AG08395 (cell line): ENCODE results near the gene GPM6B.
A peak's percentile ranks its signal among the peaks of the same experiment; 100 is the strongest.
"Not testable (repeated sequence)": the region's sequence is repeated elsewhere in the genome, so short reads cannot be mapped to it uniquely, and the experiment has no call there.

Experiments used
- DNase-seq: peaks from one replicate; pipeline ENCODE4 v3.0.0; 2012; ENCODE audit warnings: mixed read lengths, low spot score

The GPM6B gene

DNA sequence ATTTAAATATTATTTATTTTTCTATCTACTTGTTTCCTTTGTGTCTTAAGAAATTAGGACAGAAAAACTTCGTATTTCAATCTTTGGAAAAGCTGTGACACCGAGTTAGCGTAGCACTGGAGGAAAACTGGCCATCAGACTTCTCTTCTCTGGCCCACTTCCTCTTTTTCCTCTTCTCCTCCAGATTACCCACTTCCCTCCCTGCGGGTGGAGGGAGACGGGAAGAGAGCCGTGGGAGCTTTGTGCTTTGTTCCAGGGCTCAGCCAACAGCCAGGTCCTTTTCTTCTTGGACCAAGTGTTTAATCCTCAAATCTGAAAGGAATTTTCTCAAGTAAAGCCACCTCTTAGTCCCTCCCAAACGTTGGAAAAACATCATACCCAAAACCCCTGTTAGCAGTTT lies 52.6 kb downstream of the GPM6B start:
- no peak for DNase-seq

DNA sequence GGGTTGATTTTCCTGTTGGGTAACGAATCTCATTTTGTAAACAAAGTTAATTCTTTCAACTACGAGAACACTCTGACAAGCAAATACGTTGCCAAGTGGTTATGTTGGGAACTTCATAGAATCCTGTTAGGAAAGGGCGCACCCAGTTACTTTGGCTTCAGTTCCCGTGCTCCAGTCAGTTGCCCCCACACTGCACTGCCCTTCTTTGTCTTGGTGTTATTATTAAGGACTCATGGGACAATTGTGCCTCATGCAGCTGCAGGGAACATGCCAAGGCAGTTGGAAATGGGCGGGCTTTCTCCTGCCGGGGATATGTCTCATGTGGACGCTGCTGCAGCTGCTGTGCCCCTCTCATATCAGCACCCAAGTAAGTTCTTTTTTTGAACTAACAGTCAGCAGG lies 53.4 kb downstream of the GPM6B start:
- DNase-seq = no peak

DNA sequence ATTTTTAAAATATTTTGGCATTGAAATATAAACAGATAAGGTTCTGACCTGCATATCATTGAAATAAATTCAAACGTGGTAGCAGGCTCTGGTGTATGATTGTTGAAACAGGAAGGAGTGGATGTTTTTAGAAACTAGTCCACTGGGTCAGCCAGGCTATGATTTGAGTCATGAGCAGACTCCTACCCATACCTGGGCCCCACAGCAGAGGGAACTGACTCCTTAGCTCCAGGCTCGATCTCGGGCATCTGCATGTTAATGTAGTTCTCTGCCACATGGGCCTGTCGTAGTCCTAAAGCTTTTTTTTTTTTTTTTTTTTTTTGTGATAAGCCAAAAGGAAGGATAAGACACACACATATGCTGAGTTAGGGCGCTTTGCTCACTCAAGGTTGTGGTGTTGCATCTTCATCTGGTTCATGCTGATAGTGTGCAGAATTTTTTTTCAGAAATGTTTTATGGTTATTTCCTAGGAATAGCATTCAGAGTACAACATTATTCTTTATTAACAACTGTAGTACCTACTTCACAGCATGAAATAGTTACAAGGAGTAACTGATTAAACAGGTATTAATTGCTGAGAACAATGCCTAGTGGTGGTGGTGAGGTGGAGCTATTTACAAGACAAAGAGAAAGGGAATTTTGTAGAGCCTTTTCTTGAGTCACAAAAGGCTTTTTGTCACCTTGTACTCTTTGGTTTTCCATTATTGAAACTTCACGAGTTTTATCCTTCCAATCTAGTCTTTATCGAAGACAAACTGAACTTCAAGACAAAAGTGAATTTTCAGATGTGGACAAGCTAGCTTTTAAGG lies 55.1 kb downstream of the GPM6B start:
- no peak for DNase-seq

DNA sequence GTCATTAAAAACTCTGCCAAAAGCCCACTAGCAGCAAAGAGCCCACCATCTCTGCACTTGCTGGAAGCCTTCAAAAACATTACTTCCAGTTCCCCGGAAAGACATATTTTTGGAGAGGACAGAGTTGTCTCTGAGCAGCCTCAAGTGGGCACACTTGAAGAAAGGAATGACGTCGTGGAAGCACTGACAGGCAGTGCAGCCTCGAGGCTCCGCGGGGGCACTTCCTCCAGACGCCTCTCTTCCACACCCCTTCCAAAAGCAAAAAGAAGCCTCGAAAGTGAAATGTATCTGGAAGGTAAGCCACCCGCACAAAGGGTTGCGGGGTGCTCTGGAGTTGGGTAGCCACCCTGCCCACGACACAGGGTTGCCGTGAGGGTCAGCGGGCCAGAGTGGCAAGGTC lies 56.5 kb downstream of the GPM6B start:
- no peak for DNase-seq

DNA sequence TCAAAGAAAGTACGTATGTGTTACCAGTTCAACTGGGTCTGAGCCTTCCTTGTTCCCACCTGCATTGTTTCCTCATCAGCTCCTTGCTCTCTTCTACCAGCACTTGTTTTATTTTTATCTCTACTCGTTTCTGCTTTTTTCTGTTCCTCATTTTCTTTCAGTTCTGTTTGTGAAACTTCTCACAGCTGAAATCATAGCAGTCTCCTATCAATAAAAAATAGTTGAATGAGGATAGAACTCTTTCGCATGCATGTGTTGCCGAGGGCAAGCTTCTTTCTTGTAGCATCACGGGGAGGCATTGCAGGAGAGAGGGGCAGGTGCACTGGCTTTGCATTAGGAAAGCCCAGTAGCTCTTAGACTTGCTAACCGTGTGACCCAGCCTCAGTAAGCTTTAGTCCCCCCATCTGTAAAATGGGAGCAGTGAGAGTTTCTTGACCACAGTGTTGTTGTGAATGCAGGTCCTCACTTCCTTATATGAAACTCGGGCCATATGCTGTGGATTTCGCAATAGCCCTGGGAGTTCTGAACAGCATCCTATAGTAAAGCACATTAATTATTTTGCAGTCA lies 57.7 kb downstream of the GPM6B start:
- DNase-seq = no peak

DNA sequence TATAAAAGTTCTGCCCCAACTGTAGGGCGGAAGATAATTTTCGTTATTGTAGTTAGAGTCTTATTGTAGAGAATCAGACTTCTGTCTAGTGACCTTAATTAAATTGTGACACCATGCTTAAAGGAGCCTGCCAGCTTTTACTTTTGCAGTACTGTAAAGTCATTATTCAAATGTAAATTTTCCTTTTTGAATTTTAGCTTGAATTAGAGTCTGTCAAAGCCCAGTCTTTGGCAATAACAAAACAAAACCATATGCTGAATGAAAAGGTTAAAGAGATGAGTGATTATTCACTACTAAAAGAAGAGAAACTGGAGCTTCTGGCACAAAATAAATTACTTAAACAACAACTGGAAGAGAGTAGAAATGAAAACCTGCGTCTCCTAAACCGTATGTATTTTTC lies 60.5 kb downstream of the GPM6B start:
- no peak for DNase-seq

DNA sequence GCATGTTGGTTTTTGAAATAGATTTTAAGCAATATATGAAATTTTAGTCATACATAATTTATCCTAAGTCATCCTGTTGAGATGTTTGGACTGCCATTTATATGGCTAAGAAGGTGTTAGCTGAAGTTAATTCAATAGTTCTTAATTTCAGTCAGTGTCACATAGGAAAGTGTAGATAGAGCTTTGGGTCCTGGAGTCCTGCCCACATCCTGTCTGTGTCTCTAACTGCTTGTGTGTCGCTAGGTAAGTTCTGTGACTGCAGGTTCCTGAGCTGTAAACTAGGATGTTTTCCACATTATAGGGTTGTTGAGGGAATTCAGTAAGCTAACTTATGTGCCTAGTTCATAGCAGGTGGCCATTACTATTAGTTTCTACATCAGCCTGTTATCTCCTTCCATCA lies 61.6 kb downstream of the GPM6B start:
- no peak for DNase-seq

DNA sequence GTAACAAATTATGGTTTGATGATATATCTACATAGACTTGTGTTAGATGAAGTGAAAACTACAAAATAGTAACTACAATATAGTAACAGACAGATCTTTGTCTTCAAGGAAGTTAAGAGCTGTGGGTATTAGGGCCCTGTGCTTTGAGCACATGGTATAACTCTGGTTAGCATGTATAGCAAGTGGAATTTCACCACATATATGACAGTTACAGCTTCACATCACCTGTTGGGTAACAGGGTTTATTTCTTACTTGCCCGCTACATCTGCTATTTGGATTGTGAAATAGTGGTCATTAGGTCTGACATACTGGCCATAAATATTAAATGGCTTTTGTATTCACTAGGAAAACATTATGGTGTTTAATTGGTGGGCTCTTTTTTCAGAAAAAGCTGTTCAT lies 62.1 kb downstream of the GPM6B start:
- DNase-seq = no peak

DNA sequence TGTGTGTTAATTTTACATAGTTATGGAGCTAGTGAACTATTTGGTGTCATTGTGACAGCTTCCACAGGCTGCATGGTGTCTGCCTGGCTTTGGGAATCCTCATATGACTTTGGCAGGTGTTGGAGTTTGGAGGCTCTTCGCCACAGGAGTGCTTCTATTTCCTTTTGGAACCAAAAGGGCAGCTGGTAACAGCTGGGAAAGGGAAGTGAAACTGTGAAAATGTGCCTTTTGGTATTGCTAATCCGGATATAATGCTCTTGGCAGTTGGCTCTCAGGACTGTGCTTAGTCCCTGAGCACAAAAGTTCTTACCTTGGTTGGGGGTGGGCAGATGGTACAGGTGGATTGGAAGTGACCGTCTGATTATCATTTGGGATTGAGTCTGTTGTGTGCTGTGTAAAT lies 64.2 kb downstream of the GPM6B start:
- no peak for DNase-seq

DNA sequence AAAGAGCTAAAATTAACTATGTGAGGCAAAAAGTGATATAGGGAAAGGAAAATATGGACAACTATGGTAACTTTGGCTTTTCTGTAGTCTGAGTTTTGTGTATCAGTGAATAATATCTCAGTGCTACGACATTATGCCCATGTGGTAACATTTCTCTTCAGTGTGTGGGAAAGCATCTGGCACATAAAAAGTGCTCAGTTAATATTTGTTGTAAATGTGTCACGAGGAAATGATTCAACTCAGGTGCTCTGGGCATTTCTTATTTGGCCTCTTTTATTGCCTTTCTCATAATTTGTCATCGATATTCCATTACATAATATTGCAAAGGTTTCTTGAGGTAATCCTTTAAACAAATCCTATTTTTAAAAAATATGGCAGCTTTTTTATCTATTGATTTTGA lies 64.8 kb downstream of the GPM6B start:
- DNase-seq = no peak

DNA sequence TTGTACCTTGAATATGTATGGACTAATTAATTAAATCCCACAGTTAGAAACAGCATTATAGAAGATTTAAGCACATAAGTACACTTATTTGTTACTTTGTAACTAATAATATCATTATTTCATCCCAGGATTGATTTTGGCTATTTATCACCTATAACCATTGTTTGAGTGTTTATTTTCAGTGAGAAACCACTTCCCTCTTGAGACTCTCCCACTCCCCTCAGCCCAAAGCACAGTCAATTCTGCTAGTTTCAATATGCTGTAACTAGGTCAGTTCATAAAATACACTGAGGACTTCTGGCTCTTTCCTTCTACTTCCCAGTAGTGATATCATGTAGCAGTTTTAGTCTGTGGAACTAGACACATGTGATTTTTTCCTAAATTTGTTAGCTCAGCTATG lies 66.1 kb downstream of the GPM6B start:
- DNase-seq = no peak

DNA sequence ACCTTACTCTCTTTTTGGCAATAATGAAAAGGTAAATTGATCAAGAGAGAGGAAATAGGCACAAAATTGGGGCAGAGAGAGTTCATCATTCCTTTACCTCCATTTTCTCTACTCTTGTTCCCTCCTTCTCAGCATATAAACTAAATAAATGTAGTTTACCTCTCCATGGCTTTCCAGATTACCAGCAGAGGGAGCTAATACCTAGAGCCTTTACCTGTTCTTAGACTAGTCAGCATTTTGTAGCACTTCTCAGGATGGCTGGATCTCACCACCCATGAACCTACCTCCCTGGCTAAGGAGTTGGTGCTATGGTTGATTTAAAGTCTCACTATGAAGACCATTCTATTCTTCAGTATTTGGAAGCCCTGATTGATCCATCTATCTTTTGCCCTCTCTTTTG lies 66.7 kb downstream of the GPM6B start:
- DNase-seq = peak; percentile 48

DNA sequence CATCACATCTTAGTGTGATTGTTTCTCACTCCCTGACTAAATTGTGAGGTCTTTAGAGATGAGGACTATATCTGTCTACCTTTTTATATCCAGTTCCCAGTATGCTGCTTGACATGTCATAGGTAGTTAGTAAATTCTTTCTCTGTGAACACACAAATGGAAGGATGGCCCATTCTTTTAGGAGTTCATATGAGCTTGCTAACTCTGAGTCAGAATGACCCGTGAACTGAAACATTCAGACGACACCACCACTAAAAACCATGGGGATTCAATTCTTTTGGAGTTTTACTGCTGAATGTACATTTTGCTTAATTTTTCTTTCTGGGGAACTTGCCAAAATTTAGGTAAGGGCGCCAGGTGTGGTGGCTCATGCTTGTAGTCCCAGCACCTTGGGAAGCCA lies 68.4 kb downstream of the GPM6B start:
- DNase-seq = no peak

DNA sequence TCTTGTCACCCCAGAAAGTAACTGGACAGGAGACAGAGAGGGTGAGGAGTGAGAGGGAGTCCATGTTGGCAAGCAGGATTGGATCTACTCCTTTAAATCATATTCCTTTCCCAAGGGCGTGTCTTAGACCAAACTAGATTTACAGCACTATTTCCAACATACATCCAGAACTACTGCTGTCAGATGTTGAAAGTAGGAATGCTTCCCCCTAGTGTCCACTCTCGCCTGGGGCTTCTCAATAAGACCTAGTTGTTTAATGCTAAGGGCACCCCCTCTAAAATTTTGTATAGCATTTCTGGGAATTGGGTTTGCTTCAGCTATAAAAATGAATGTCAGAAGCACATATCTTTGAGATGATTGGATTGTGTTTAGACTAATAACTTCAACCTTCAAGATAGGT lies 69.1 kb downstream of the GPM6B start:
- peak; percentile 50 for DNase-seq

DNA sequence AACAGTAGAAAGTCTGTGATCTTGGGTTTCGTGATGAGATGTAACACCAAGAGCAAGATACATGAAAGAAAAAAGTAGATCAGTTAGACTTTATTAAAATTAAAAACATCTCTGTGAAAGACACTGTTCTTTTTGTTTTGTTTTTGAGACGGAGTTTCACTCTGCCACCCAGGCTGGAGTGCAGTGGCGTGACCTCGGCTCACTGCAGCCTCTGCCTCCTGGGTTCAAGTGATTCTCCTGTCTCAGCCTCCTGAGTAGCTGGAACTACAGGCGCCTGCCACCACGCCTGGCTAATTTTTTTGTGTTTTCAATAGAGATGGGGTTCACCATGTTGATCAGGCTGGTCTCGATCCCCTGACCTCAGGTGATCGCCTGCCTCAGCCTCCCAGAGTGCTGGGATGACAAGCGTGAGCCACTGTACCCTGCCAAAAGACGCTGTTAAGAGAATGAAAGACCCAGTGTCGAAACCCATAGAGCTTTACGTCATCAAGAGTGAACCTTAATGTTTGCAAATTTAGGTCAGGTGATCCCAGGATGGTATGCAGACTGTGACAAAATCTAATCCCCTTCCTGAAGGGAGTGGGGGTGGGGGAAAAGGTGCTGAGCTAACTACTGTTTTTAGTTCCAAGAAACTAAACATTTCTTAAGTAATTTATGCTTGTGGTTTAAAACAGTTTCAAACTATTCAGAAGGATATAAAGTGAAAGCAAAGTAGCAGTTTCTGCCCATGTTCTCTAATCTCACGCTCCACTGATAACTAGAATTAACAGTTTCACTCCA lies 74.3 kb downstream of the GPM6B start:
- DNase-seq = no peak

DNA sequence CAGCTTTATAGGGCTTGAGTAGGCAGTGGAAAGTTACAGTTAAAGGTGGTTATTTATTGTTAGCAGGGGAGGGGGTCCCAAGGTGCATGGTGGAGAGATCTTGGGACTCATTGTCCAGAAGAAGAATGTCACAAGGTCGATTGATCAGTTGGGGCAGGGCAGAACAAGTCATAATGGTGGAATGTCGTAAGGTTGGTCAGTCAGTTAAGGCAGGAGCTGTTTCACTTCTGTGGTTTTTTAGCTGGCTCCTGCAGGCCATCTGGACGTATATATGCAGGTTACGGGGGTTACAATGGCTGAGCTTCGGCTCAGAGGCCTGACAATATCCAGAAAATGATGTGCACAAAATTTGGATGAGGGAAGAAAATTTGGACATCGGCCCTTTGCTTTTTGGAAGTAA lies 75.2 kb downstream of the GPM6B start:
- no peak for DNase-seq

DNA sequence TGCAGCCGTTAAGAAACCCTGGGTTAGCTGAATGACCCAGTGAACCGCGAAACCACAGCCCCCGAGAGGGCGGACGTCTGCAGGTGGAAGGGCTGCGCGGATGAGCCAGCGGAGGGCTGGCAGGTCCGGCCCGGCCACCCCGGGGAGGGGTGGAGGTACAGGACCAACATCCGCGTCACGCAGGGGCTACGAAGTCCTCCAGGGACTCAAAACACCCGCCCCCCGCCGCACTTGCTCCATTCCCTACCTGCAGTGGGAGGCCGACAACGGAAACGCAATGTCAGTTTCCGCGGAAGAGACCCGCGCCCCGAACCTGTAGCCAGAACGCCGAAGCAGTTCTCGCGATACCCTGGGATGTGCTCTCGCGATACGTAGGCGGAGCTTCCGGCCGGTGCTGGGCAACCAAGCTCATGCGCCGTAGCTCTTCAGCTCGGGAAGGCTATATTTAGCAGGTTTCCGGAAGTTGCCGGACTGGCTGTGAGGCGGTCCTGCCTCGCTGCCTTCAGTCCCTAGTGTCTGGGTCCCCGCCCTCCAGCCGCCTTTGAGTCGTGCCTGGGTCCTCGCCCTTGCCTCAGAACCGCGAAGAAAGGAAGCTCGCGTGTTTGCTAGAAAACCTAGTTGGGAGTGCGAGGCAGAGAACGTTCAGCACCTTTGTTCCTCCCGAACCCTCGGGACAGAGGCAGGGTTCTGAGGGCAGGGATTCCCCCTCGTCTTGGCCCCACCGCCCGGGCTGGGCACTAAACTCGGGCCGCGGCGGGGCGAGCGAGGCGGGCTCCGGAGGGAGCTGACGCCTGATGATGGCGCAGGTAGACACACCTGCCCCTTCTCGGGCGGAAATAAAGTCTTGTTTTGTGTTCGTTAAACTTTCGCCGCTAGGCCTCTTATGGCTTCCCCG lies 82.4 kb downstream of the GPM6B start, which contains the start of the genes OFD1 and TRAPPC2:
OFD1 (plus strand) TSS at position 471 of the 895 bp plus-strand sequence; CDS start at position 795, 324 bp downstream.
TRAPPC2 (minus strand) TSS at position 343 of the 895 bp plus-strand sequence. CDS start 14,657 bp downstream, outside the sequence.
- peak; percentile 99 for DNase-seq

DNA sequence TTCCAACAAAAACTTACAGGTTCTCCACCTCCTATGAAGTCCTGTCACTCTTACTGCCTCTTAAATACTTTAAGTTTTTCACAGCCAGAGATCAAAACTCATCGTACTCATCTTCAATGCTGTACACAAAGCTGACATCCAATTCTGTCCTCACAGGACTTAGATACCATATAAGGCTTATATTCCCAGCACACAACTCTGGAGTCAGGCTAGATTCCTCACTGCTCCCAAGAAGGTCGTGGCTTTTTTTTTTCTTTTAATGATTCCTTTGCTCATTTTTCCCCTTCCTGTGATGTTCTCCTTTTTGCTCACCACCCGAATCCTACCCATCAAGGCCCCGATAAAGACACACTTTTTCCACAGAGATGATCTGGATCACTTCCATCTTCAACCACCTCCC lies 83.4 kb downstream of the GPM6B start:
- peak; percentile 6 for DNase-seq

DNA sequence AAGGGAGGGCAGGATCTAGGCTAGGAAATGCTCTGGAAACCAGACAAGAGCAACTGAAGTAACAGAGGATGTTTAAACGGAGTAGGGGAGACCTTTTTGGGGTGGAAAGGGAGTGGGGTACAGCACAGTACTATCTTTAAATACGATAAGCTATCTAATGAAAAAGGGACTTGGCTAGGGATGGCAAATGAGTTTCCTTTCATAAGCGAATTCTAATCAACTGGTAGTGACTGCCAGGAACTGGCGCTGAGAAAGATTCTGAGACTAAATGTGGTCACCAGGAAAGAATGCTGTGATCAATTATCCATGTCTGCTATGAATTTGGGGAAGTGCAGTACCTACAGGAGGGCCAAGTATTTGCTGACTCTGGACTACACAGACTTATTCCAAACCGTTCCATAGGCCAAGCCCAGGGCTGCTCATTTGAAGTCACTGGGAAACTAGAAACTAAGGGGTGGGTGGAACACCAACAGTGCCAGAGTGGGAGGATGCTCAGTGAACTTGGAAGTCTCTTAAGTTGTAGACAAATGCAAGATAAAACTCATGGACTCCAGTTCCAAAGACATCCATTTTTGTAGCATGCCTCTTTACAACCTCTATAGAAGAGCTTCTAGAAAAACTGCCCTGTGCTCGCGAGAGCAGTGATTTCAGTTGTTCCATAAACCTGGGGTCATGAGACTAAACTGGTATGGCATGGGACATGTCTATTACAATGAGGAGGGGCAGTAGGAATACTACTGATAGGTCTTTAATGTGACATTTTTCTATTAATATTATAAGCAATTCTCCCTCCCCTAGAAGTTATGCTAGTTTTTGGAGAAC lies 84.4 kb downstream of the GPM6B start:
- DNase-seq = no peak

DNA sequence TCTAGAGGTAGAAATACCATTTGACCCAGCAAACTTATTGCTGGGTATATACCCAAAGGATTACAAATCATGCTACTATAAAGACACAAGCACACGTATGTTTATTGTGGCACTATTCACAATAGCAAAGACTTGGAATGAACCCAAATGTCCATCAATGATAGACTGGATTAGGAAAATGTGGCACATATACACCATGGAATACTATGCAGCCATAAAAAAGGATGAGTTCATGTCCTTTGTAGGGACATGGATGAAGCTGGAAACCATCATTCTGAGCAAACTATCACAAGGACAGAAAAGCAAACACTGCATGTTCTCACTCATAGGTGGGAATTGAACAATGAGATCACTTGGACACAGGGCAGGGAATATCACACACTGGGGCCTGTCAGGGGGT lies 86.4 kb downstream of the GPM6B start:
- not testable (repeated sequence) for DNase-seq

DNA sequence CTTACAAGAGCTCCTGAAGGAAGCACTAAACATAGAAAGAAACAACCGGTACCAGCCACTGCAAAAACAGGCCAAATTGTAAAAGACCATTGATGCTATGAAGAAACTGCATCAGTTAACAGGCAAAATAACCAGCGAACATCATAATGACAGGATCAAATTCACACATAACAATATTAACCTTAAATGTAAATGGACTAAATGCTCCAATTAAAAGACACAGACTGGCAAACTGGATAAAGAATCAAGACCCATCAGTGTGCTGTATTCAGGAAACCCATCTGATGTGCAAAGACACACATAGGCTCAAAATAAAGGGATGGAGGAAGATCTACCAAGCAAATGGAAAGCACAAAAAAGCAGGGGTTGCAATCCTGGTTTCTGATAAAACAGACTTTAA lies 90.3 kb downstream of the GPM6B start:
- not testable (repeated sequence) for DNase-seq
